HL-60 (cell line): ENCODE measurements around the gene FNDC1.

ENCODE experiments used
- POLR2AphosphoS5 ChIP-seq: IDR thresholded peaks from 2 replicates; pipeline ENCODE4 v1.6.1; 2012; ENCODE audit warnings: low read depth
- TF ChIP-seq, protein P1 (sequence below): IDR thresholded peaks from one replicate; pipeline ENCODE4 v1.5.1; 2011; ENCODE audit warnings: low read length, control low read depth, inconsistent platforms; ENCODE audit not compliant: insufficient read depth
- TF ChIP-seq, protein P2 (sequence below): IDR thresholded peaks from 2 replicates; pipeline ENCODE4 v1.6.1; 2012; ENCODE audit warnings: low read depth; ENCODE audit not compliant: insufficient replicate concordance

DNA sequence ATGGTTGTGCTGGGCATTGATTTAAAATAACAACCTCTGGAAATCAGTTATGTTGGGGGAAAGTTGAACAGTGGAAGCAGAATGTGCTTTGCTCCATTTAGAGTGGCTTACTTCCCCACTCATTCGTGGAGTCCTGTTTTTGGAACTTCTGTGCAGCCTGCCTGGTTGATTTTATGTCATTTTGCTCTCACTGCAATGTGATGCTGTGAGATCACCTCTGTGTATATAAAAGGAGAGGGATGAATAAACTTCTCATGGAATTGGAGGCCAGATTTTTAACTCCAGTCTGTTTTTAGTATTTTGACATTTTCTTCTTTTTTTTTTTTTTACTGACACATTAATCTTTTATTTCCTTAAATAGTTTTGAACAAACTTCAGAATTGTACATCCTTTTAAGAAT is 139.0 kb downstream of the FNDC1 start:
- TF ChIP-seq, protein P1, sequence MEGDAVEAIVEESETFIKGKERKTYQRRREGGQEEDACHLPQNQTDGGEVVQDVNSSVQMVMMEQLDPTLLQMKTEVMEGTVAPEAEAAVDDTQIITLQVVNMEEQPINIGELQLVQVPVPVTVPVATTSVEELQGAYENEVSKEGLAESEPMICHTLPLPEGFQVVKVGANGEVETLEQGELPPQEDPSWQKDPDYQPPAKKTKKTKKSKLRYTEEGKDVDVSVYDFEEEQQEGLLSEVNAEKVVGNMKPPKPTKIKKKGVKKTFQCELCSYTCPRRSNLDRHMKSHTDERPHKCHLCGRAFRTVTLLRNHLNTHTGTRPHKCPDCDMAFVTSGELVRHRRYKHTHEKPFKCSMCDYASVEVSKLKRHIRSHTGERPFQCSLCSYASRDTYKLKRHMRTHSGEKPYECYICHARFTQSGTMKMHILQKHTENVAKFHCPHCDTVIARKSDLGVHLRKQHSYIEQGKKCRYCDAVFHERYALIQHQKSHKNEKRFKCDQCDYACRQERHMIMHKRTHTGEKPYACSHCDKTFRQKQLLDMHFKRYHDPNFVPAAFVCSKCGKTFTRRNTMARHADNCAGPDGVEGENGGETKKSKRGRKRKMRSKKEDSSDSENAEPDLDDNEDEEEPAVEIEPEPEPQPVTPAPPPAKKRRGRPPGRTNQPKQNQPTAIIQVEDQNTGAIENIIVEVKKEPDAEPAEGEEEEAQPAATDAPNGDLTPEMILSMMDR = no peak
- no peak for TF ChIP-seq POLR2AphosphoS5
- TF ChIP-seq, protein P2, sequence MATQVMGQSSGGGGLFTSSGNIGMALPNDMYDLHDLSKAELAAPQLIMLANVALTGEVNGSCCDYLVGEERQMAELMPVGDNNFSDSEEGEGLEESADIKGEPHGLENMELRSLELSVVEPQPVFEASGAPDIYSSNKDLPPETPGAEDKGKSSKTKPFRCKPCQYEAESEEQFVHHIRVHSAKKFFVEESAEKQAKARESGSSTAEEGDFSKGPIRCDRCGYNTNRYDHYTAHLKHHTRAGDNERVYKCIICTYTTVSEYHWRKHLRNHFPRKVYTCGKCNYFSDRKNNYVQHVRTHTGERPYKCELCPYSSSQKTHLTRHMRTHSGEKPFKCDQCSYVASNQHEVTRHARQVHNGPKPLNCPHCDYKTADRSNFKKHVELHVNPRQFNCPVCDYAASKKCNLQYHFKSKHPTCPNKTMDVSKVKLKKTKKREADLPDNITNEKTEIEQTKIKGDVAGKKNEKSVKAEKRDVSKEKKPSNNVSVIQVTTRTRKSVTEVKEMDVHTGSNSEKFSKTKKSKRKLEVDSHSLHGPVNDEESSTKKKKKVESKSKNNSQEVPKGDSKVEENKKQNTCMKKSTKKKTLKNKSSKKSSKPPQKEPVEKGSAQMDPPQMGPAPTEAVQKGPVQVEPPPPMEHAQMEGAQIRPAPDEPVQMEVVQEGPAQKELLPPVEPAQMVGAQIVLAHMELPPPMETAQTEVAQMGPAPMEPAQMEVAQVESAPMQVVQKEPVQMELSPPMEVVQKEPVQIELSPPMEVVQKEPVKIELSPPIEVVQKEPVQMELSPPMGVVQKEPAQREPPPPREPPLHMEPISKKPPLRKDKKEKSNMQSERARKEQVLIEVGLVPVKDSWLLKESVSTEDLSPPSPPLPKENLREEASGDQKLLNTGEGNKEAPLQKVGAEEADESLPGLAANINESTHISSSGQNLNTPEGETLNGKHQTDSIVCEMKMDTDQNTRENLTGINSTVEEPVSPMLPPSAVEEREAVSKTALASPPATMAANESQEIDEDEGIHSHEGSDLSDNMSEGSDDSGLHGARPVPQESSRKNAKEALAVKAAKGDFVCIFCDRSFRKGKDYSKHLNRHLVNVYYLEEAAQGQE = no peak
